Gastroesophageal sphincter (tissue), 4 donors: ENCODE measurements around the gene BGLAP. TPM values are rescaled to one million over a fixed set of nuclear protein-coding genes. Genes with fewer than 3 reads are reported as not detected.

Experiments used
- ATAC-seq: fragments of 150-250 bp; one replicate; pipeline ENCODE4 v1.9.1; 2016; ENCODE audit warnings: mild to moderate bottlenecking, moderate library complexity
- H3K27ac ChIP-seq, 4 donors: fragments of 200-600 bp; sonication (generic) in 3 of 4; 1 replicate in 3 of 4; 2 replicates in 1 of 4; pipeline ENCODE4 v1.5.1; 2016 to 2019
- H3K27me3 ChIP-seq: fragments of 200-600 bp; sonication (generic); one replicate; pipeline ENCODE4 v1.5.1; 2019
- H3K36me3 ChIP-seq, 2 donors: fragments of 200-600 bp; sonication (generic); one replicate each; pipeline ENCODE4 v1.5.1; 2019; ENCODE audit warnings: control low read depth in 1 of 2
- H3K4me1 ChIP-seq, 3 donors: fragments of 200-600 bp; sonication (generic); 1 replicate in 2 of 3; 2 replicates in 1 of 3; pipeline ENCODE4 v1.5.1; 2016 to 2019; ENCODE audit warnings: control low read depth in 2 of 3
- H3K4me3 ChIP-seq, 2 donors: fragments of 200-600 bp; sonication (generic); one replicate each; pipeline ENCODE4 v1.5.1; 2019; ENCODE audit warnings: mild to moderate bottlenecking in 1 of 2, moderate library complexity in 1 of 2
- H3K9me3 ChIP-seq, 3 donors: fragments of 200-600 bp; sonication (generic); one replicate each; pipeline ENCODE4 v1.5.1; 2017 to 2019; ENCODE audit warnings: control low read depth in 2 of 3
- CTCF ChIP-seq, 4 experiments: fragments of 200-600 bp in 2 of 4; fragments of 450-650 bp in 2 of 4; sonication (generic) in 1 of 4; IDR thresholded peaks; one replicate each; pipeline ENCODE4 v1.5.1; 2017 to 2019; ENCODE audit warnings: antibody characterized with exemption in 4 of 4, mild to moderate bottlenecking in 2 of 4, moderate library complexity in 2 of 4
- EP300 ChIP-seq: sonication (generic); formaldehyde crosslinking; IDR thresholded peaks from one replicate; pipeline ENCODE4 v1.6.1; 2017; ENCODE audit warnings: antibody characterized with exemption, mild to moderate bottlenecking
- POLR2A ChIP-seq, 2 donors: fragments of 450-650 bp; IDR thresholded peaks; one replicate each; pipeline ENCODE4 v1.6.1; 2017; ENCODE audit warnings: antibody characterized with exemption in 2 of 2, mild to moderate bottlenecking in 2 of 2, moderate library complexity in 1 of 2
- POLR2AphosphoS5 ChIP-seq: sonication (generic); formaldehyde crosslinking; IDR thresholded peaks from one replicate; pipeline ENCODE4 v1.6.1; 2017; ENCODE audit warnings: antibody characterized with exemption
- WGBS, 2 donors: methylation state at CpG; one replicate each; pipeline ENCODE4 v1.1.5; 2018; ENCODE audit warnings: low coverage in 1 of 2; 5-methylcytosine and 5-hydroxymethylcytosine counted together
- total RNA-seq, 4 donors: library from RNA; depleted of rRNA; stranded (reverse); fragments of >200 nt; gene quantifications; one replicate each; pipeline ENCODE4 v1.1.0, GENCODE V29; 2016

The BGLAP gene
- total RNA-seq, 4 donors from 2014 or later, result 0.54 TPM; not detected in 3

- WGBS, 2 donors, result 90 to 100% methylated on average over 2 of the region's 3 CpGs
- peaks cover 0 to 32% (median 11%) of the 10 kb centered on the region in 3 donors for H3K4me1 ChIP-seq
- no peak overlapping the region for H3K4me3 ChIP-seq
- no peak for TF ChIP-seq CTCF (IDR thresholded peaks at IDR 0.05)
- no peak for TF ChIP-seq EP300
- TF ChIP-seq POLR2AphosphoS5, result no peak
- no peak for TF ChIP-seq POLR2A (IDR thresholded peaks at IDR 0.05)
- ATAC-seq, result no peak
- peaks cover 0 to 58% of the 10 kb centered on the region in 2 donors for H3K36me3 ChIP-seq
- H3K27me3 ChIP-seq, result no peaks in the 10 kb centered on the region
- H3K9me3 ChIP-seq, result no peaks in the 10 kb centered on the region
- no peak overlapping the region for H3K27ac ChIP-seq
These were observed 30.7 kb upstream of the BGLAP start for GRCh38 chr1:156211243-156211642.

GRCh38 chr1:156212130-156212529 is 29.9 kb upstream of the BGLAP start:
- peaks cover 0 to 54% of the 10 kb centered on the region in 2 donors for H3K36me3 ChIP-seq
- H3K27ac ChIP-seq, result peak overlapping the region; percentile 88 to 95 (median 90)
- H3K4me1 ChIP-seq, result peaks cover 0 to 32% (median 11%) of the 10 kb centered on the region in 3 donors
- H3K4me3 ChIP-seq, result peak overlapping the region in 1 of 2 donors; percentile 64
- no peak for ATAC-seq
- H3K27me3 ChIP-seq, result no peaks in the 10 kb centered on the region
- no peak for TF ChIP-seq CTCF (IDR thresholded peaks at IDR 0.05)
- no peak for TF ChIP-seq POLR2AphosphoS5
- TF ChIP-seq POLR2A (IDR thresholded peaks at IDR 0.05), result no peak
- no peak for TF ChIP-seq EP300
- no peaks in the 10 kb centered on the region for H3K9me3 ChIP-seq
- 61 to 95% methylated on average over 4 to 8 of the region's 9 CpGs for WGBS, 2 donors

GRCh38 chr1:156212833-156213643 is 28.9 kb upstream of the BGLAP start, which contains the start of gene PMF1:
Gene PMF1 (plus strand): TSS chr1:156213007. CDS start chr1:156213016, 9 bp downstream.
- WGBS, 2 donors, result 0 to 1% methylated on average over 12 to 20 of the region's 61 CpGs
- TF ChIP-seq POLR2AphosphoS5 (peak; percentile 73), EP300 (no peak), POLR2A (IDR thresholded peaks at IDR 0.05) (peak; percentile 48 to 62), CTCF (IDR thresholded peaks at IDR 0.05) (peak in 2 of 4 experiments; percentile 13 to 16)
- peak; percentile 99 for ATAC-seq
- Histone ChIP-seq H3K4me3 (peak within 1 kb of the TSS; percentile 40 to 64), H3K9me3 (no peaks in the 10 kb centered on the region), H3K27ac (peak within 1 kb of the TSS; percentile 88 to 95 (median 90)), H3K4me1 (peaks cover 0 to 41% (median 11%) of the 10 kb centered on the region in 3 donors), H3K36me3 (peaks cover 0 to 45% of the 10 kb centered on the region in 2 donors), H3K27me3 (no peaks in the 10 kb centered on the region)

GRCh38 chr1:156213644-156213966 is 28.4 kb upstream of the BGLAP start:
- Histone ChIP-seq H3K4me1 (peaks cover 0 to 47% (median 11%) of the 10 kb centered on the region in 3 donors), H3K9me3 (no peaks in the 10 kb centered on the region), H3K27ac (peak overlapping the region; percentile 88 to 95 (median 90)), H3K36me3 (peaks cover 0 to 39% of the 10 kb centered on the region in 2 donors), H3K27me3 (no peaks in the 10 kb centered on the region), H3K4me3 (peak overlapping the region; percentile 40 to 64)
- WGBS, 2 donors, result 10 to 24% methylated on average over 8 to 9 of the region's 11 CpGs
- TF ChIP-seq EP300, result no peak
- TF ChIP-seq CTCF (IDR thresholded peaks at IDR 0.05), result no peak
- no peak for TF ChIP-seq POLR2AphosphoS5
- ATAC-seq, result no peak
